Measurements from ENCODE around the gene MYO3B. TPM values are rescaled to one million over a fixed set of nuclear protein-coding genes. Genes with fewer than 3 reads are reported as not detected.
"Not testable (repeated sequence)": the region's sequence is repeated elsewhere in the genome, so short reads cannot be mapped to it uniquely, and the experiment has no call there.

The MYO3B gene
- total RNA-seq, 1 donor = 0.09 TPM

GRCh38 chr2:170669909-170670308 is 492.0 kb downstream of the MYO3B start:
- DNase-seq (ENCODE audit: low read depth) = no peak
- H3K4me3 ChIP-seq (ENCODE audit: low read depth, low read length) = no peak overlapping the region

GRCh38 chr2:170670651-170671050 is 492.7 kb downstream of the MYO3B start:
- DNase-seq (ENCODE audit: low read depth) = no peak
- no peak for TF ChIP-seq CTCF (IDR thresholded peaks at IDR 0.05; ENCODE audit: insufficient read depth, low read length)
- H3K4me3 ChIP-seq (ENCODE audit: low read depth, low read length) = no peak overlapping the region

More at GRCh38 chr2:170669909-170670308, 492.0 kb downstream of the MYO3B start:
- no peak for TF ChIP-seq CTCF (IDR thresholded peaks at IDR 0.05; ENCODE audit: insufficient read depth, low read length)

GRCh38 chr2:170671079-170671478 is 493.1 kb downstream of the MYO3B start:
- H3K4me3 ChIP-seq (ENCODE audit: low read depth, low read length) = no peak overlapping the region
- DNase-seq (ENCODE audit: low read depth) = no peak
- TF ChIP-seq CTCF (IDR thresholded peaks at IDR 0.05; ENCODE audit: insufficient read depth, low read length) = no peak

GRCh38 chr2:170674282-170674681 is 496.3 kb downstream of the MYO3B start:
- not testable (repeated sequence) for H3K4me3 ChIP-seq (ENCODE audit: low read depth, low read length); DNase-seq (ENCODE audit: low read depth)

GRCh38 chr2:170675701-170676100 is 497.8 kb downstream of the MYO3B start:
- DNase-seq (ENCODE audit: low read depth) = no peak
- H3K4me3 ChIP-seq (ENCODE audit: low read depth, low read length) = no peak overlapping the region
- no peak for TF ChIP-seq CTCF (IDR thresholded peaks at IDR 0.05; ENCODE audit: insufficient read depth, low read length)

- no peak overlapping the region for H3K4me3 ChIP-seq (ENCODE audit: low read depth, low read length)
- DNase-seq (ENCODE audit: low read depth) = peak; percentile 4
- TF ChIP-seq CTCF (IDR thresholded peaks at IDR 0.05; ENCODE audit: insufficient read depth, low read length) = no peak
Observed at GRCh38 chr2:170679607-170680079, 501.7 kb downstream of the MYO3B start.

- H3K4me3 ChIP-seq (ENCODE audit: low read depth, low read length) = no peak overlapping the region
- no peak for DNase-seq (ENCODE audit: low read depth)
- TF ChIP-seq CTCF (IDR thresholded peaks at IDR 0.05; ENCODE audit: insufficient read depth, low read length) = no peak
Observed at GRCh38 chr2:170680172-170680941, 502.4 kb downstream of the MYO3B start.

All from fibroblast of the aortic adventitia (primary cell).